Measurements from ENCODE around the gene ZIC1. TPM values are rescaled to one million over a fixed set of nuclear protein-coding genes. Genes with fewer than 3 reads are reported as not detected.

Gene ZIC1
- total and polyA plus RNA-seq, 9 of the 15 experiments (the other 6 are each of a cell fraction or from before 2014, with no cell fraction given): 0.21 to 0.42 TPM; not detected in 7

GRCh38 chr3:147431751-147432150 is 22.6 kb downstream of the ZIC1 start:
- in situ Hi-C loops (cut with MboI) (no loop called here), intact Hi-C loops (cut with micrococcal nuclease) (no loop called here)
- Histone ChIP-seq H3K27ac (ENCODE audit: extremely low read depth, low read depth, low read length) (no peak overlapping the region), H2AFZ (ENCODE audit: low read depth, low read length) (no peak overlapping the region), H3K79me2 (ENCODE audit: control insufficient read depth, insufficient read depth, low read length) (no peaks in the 10 kb centered on the region), H3K36me3 (ENCODE audit: control insufficient read depth, insufficient read depth, low read length) (no peaks in the 10 kb centered on the region), H3K9ac (ENCODE audit: insufficient read depth in 1 of 2, low read depth in 2 of 2, low read length in 2 of 2) (no peak overlapping the region), H3K4me2 (ENCODE audit: insufficient read depth, low read length) (no peak overlapping the region), H3K9me1 (ENCODE audit: control insufficient read depth, insufficient read depth, low read length) (no peaks in the 10 kb centered on the region), H4K20me1 (replicated peaks; ENCODE audit: control insufficient read depth, insufficient read depth, low read length) (no peaks in the 10 kb centered on the region), H3K27me3 (ENCODE audit: control insufficient read depth in 2 of 2, insufficient read depth in 2 of 2, low read length in 2 of 2) (no peaks in the 10 kb centered on the region), H3K4me1 (replicated peaks in 1 of 2; ENCODE audit: control insufficient read depth in 2 of 2, insufficient read depth in 2 of 2, low read length in 2 of 2) (no peaks in the 10 kb centered on the region), H3K4me3 (no peak overlapping the region), H3K9me3 (replicated peaks; ENCODE audit: control insufficient read depth, insufficient read depth, low read depth, low read length) (no peaks in the 10 kb centered on the region)
- ChIA-PET POLR2A (no interaction called here), CTCF (ENCODE audit: low intra/inter-chr PET ratio) (no interaction called here)
- TF ChIP-seq CGGBP1 (CRISPR knock-in tag; IDR thresholded peaks at IDR 0.05) (no peak), TEAD2 (tag; IDR thresholded peaks at IDR 0.05) (no peak), PRPF4 (IDR thresholded peaks at IDR 0.05; ENCODE audit: insufficient read depth, low read depth, low read length, poor library complexity, severe bottlenecking) (no peak), ZFP30 (CRISPR knock-in tag; IDR thresholded peaks at IDR 0.05; ENCODE audit: borderline replicate concordance) (no peak)
- no peak for FAIRE-seq
- BruUV-seq (replicated peaks): no TSS peak
- no peak for ATAC-seq
- WGBS (ENCODE audit: insufficient coverage, low coverage, missing lambda C conversion rate): 0% methylated on average over 3 of the region's 3 CpGs
- DNase-seq (ENCODE audit: extremely low read depth in 1 of 4, low spot score in 3 of 4): no peak

- Histone ChIP-seq H3K9me3 (replicated peaks; ENCODE audit: control insufficient read depth, insufficient read depth, low read depth, low read length) (no peaks in the 10 kb centered on the region), H3K9ac (ENCODE audit: insufficient read depth in 1 of 2, low read depth in 2 of 2, low read length in 2 of 2) (no peak overlapping the region), H3K27me3 (ENCODE audit: control insufficient read depth in 2 of 2, insufficient read depth in 2 of 2, low read length in 2 of 2) (no peaks in the 10 kb centered on the region), H3K4me2 (ENCODE audit: insufficient read depth, low read length) (no peak overlapping the region), H3K9me1 (ENCODE audit: control insufficient read depth, insufficient read depth, low read length) (no peaks in the 10 kb centered on the region), H3K4me1 (replicated peaks in 1 of 2; ENCODE audit: control insufficient read depth in 2 of 2, insufficient read depth in 2 of 2, low read length in 2 of 2) (no peaks in the 10 kb centered on the region), H3K79me2 (ENCODE audit: control insufficient read depth, insufficient read depth, low read length) (no peaks in the 10 kb centered on the region), H3K36me3 (ENCODE audit: control insufficient read depth, insufficient read depth, low read length) (no peaks in the 10 kb centered on the region), H2AFZ (ENCODE audit: low read depth, low read length) (no peak overlapping the region), H3K27ac (ENCODE audit: extremely low read depth, low read depth, low read length) (no peak overlapping the region), H4K20me1 (replicated peaks; ENCODE audit: control insufficient read depth, insufficient read depth, low read length) (no peaks in the 10 kb centered on the region), H3K4me3 (no peak overlapping the region)
- POLR2A ChIA-PET: no interaction called here
- intact Hi-C loops (cut with micrococcal nuclease): no loop called here
- FAIRE-seq: no peak
- BruUV-seq (replicated peaks): no TSS peak
- CTCF ChIA-PET (ENCODE audit: low intra/inter-chr PET ratio): no interaction called here
- in situ Hi-C loops (cut with MboI): no loop called here
- no peak for TF ChIP-seq KDM5B (IDR thresholded peaks at IDR 0.05; ENCODE audit: insufficient replicate concordance, low read depth, low read length)
- TF ChIP-seq BRF2 (IDR thresholded peaks at IDR 0.05; ENCODE audit: borderline replicate concordance, insufficient read depth, insufficient read length): no peak
- no peak for TF ChIP-seq ATF2 (CRISPR knock-in tag; IDR thresholded peaks at IDR 0.05)
- no peak for TF ChIP-seq NCOA4 (IDR thresholded peaks at IDR 0.05; ENCODE audit: partially characterized antibody)
- TF ChIP-seq ARID1B (IDR thresholded peaks at IDR 0.05): no peak
- TF ChIP-seq ARNT (IDR thresholded peaks at IDR 0.05): no peak
- no peak for ATAC-seq
- DNase-seq (ENCODE audit: extremely low read depth in 1 of 4, low spot score in 3 of 4): no peak
These were observed 38.1 kb downstream of the ZIC1 start for GRCh38 chr3:147447224-147447623.
